ENCODE results near the gene UBE2O.
A peak's percentile ranks its signal among the peaks of the same experiment; 100 is the strongest.

UBE2O gene

DNA sequence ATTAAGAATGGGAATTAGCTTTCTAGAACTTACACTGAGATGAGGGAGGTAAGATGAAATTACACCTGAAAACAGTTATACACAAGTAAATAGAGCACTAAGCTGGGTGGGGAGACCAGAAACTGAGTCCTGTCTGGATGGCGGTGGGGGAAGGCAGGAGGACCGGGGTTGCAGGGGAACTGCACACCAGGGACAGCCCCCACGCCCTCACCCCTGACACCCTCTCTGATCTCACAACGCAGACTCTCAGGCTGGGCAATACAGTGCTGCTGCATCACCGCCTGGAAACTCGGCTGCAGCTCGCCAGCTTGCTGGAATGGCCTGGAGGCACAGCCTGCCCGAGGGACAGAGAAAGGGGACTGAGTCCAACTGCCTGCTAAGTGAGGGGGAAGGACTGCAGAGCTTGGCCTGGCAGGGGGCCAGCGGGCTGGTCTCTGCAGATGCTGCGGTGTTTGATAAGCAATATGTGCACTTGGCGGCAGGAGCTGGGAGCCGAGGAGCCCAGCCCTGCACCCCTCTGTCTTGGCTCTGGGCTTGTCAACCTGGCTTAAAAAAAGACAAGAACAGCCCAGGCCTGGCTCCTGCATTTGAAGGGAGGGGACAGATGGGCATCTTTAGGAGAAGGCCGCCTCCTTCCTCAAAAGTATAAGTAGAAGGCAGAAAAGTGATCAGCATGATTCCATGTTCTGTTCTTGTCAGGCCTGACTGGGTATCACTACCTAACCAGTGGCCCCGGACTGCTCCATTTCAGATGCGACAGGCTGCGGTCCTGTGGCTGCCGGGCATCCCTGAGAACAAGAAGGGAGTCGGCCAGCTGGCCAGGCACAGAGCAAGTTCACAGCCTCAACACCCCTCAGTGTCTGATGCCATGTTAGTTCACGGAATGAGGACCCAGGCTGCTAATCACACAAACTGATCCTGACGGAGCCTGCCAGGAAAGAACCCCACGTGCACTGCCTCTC, 38.3 kb downstream of the UBE2O start:
- DNase-seq (ENCODE audit: low read depth in 3 of 3) = no peak

- DNase-seq (ENCODE audit: low read depth in 3 of 3) = no peak
Observed at GRCh38 chr17:76411247-76411646, 41.7 kb downstream of the UBE2O start.

- DNase-seq (ENCODE audit: low read depth in 3 of 3) = no peak
Observed at GRCh38 chr17:76410328-76410965, 42.5 kb downstream of the UBE2O start.

DNA sequence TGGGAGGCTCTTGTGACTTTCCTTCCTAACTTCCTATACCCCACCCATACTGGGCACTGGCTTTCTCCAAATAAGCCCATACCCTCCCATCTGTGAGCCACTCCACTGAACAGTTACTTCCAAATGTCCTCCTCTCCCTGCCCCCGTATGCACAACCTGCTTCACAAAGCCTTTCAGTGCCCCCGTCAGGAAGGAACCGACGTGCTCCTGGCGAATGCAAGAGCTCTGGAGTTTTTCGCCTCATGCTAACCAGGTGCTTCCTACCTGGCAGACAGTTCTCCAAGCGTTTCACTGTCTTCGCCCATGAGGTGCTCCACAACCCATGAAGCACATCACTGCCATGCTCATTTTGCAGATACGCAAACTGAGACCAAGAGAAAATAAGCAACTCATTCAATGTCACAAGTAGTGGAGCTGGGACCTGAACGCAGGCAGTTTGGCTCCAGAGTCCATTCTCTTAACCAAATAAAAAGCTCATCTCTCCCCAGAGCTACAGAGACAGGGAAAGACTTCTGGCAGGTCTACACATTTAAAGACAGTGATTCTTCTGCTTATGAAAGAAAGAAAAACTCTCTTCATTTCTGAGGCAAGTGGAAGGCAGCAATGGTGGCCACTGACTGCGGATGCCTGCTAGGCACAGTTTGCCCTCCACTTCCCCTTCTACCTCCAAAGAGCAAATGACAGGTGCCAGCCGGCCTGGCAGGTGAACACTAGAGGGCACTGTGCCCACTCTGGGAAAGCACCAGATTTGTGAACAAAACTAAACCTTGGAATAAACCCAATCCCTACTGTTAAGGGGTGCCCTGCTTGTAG, 44.7 kb downstream of the UBE2O start:
- DNase-seq (ENCODE audit: low read depth in 3 of 3) = peak; percentile 33 to 67 (median 53)

DNA sequence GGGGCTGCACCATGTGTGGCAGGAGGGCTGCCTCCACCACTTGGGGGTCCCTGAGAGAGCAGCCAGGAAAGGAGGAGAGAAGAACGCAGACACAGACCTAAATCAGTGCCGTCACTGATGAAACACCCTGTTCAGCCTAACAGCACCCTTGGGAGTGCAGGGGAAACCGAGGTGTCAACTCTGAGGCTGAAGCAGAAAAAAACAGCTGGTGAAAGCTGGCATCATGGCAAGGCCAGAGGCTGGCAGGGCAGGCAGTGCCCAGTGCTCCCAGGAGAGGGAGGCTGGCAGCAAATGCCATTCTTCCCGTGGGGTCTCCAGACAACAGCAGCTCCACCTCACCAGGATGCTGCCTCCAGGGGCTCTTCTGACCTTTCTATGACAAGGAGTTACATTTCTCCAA, 45.4 kb downstream of the UBE2O start:
- DNase-seq (ENCODE audit: low read depth in 3 of 3) = no peak

GRCh38 chr17:76405967-76406647, 46.8 kb downstream of the UBE2O start:
- no peak for DNase-seq (ENCODE audit: low read depth in 3 of 3)

GRCh38 chr17:76405607-76405966, 47.4 kb downstream of the UBE2O start:
- DNase-seq (ENCODE audit: low read depth in 3 of 3) = no peak

- no peak for DNase-seq (ENCODE audit: low read depth in 3 of 3)
Observed at GRCh38 chr17:76404976-76405563, 47.9 kb downstream of the UBE2O start.

GRCh38 chr17:76404256-76404655, 48.7 kb downstream of the UBE2O start:
- DNase-seq (ENCODE audit: low read depth in 3 of 3) = no peak

GRCh38 chr17:76402711-76403110, 50.2 kb downstream of the UBE2O start:
- DNase-seq (ENCODE audit: low read depth in 3 of 3) = no peak

GRCh38 chr17:76399175-76400172, 53.5 kb downstream of the UBE2O start:
- no peak for DNase-seq (ENCODE audit: low read depth in 3 of 3)

GRCh38 chr17:76398523-76399174, 54.3 kb downstream of the UBE2O start:
- no peak for DNase-seq (ENCODE audit: low read depth in 3 of 3)

DNA sequence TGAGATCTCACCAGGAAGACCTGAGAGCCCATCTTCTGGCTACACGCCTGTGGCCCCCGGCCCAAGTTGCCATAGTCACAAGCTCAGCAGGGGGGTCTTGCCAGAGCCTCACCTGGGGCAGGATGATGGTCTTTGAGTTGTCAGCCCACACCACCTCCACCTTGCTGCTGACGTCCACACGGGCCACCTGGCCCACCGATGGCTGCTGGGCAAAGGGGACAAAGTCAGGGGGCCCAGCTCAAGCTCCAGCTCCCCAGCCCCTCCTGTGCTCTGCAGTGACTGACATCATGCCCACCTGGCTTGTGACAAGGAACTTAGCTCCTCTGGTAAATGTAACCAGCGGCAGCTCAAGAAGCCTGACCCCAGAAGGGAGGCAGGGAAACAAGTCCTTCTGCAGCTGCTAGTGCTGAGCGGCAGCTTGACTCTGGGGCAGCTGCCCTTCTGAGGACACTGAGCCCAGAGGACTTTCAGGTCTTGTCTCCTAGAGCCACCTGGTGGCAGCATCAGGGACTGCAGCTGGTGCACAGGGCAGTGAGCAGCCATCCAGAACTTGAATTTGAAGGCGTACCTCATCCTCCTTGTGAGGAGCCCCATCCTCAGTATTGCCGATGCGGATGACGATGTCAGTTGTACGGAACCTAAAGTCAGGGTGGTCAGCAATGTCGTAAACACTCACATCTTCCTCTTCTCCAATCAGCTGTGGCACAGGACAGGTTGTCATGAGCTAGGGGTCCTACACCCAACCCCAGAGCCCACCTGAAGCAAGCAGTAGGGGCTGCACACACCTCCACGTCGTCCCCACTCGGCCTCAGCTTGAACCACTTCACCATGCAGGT, 55.0 kb downstream of the UBE2O start:
- peak; percentile 70 to 83 (median 80) for DNase-seq (ENCODE audit: low read depth in 3 of 3)

GRCh38 chr17:76397184-76397583, 55.8 kb downstream of the UBE2O start:
- no peak for DNase-seq (ENCODE audit: low read depth in 3 of 3)

GRCh38 chr17:76395980-76396379, 57.0 kb downstream of the UBE2O start:
- no peak for DNase-seq (ENCODE audit: low read depth in 3 of 3)

GRCh38 chr17:76394166-76394565, 58.8 kb downstream of the UBE2O start:
- no peak for DNase-seq (ENCODE audit: low read depth in 3 of 3)

DNA sequence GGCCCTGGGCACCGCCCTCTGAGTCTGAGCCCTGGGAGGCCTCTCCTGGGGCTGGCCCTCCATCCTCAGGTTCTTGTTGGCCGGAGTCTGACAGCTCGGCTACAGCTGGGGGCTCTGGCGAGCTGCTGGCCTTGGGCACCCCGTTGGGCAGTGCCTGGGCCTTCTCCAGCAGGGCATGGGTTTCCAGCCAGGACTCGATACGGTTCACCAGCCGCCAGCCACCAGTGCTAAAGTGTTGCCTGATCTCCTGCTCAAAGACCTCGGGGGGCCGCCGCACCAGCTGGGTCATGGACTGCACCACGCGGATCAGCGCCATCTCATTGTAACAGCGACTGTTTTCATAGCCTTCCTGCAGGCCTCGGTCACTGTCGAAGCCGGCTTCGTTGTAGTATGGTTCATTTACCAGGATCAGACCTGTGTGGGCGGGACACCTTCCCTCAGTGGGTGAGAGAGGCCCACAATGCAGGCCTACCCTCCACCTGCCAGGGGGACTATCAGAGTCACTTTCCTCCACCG, 61.7 kb downstream of the UBE2O start:
- DNase-seq (ENCODE audit: low read depth in 3 of 3) = no peak

DNA sequence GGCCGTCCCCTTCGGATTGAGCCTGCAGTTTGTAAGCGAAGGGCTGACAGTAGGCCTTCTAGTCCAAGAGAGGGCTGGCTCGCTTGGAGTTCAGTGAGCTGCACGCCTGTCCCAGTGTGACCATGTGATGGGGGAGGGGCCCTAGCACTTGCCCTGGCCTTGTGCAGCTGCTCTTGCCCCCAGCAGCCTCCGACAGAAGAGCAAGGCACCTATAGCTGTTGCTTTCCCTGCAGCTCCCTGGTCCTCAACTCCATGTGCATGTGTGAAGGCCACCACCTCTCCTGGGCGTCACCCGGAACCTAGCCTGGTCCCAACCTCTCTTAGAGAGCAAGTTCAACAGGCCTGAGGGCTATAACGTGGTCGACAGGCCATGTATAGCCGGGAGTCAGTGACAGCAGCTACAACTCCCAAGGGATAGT, 62.9 kb downstream of the UBE2O start:
- DNase-seq (ENCODE audit: low read depth in 3 of 3) = no peak

Data from stimulated activated CD4-positive, alpha-beta T cell treated with anti-CD3 and anti-CD28 coated beads, TNF-alpha, amount 100 ng/mL, for 24 hours (primary cell).